ENCODE measurements around the gene PPP1CC. TPM values are rescaled to one million over a fixed set of nuclear protein-coding genes. Genes with fewer than 3 reads are reported as not detected.

The PPP1CC gene
- total RNA-seq, 4 donors from 2014 or later, result 74.5 to 96.4 (median 83.9) TPM

- Histone ChIP-seq H3K4me1 (peaks cover 0 to 20% (median 8%) of the 10 kb centered on the region in 4 donors), H3K9me3 (peaks cover 0 to 4% (median 0%) of the 10 kb centered on the region in 4 donors), H3K4me3 (peak overlapping the region; percentile 56 to 78 (median 62)), H3K27ac (peak overlapping the region; percentile 51 to 83 (median 70)), H3K27me3 (no peaks in the 10 kb centered on the region), H3K36me3 (peaks cover 0 to 12% (median 0%) of the 10 kb centered on the region in 3 donors)
- peak in 1 of 2 donors; percentile 11 for TF ChIP-seq EP300 (IDR thresholded peaks at IDR 0.05)
- TF ChIP-seq POLR2A (IDR thresholded peaks at IDR 0.05), result no peak
- TF ChIP-seq CTCF (IDR thresholded peaks at IDR 0.05), result no peak
- peak; percentile 23 to 35 for DNase-seq (ENCODE audit: low spot score in 2 of 2)
- WGBS, 2 donors, result 7 to 8% methylated on average over 11 to 35 of the region's 38 CpGs
Observed at GRCh38 chr12:110689281-110690126, 53.2 kb downstream of the PPP1CC start.

- TF ChIP-seq POLR2A (IDR thresholded peaks at IDR 0.05) (no peak), CTCF (IDR thresholded peaks at IDR 0.05) (no peak), EP300 (IDR thresholded peaks at IDR 0.05) (no peak)
- H3K36me3 ChIP-seq, result peaks cover 0 to 16% (median 0%) of the 10 kb centered on the region in 3 donors
- no peaks in the 10 kb centered on the region for H3K27me3 ChIP-seq
- 9 to 16% methylated on average over 20 to 34 of the region's 64 CpGs for WGBS, 2 donors
- H3K4me3 ChIP-seq, result peak within 1 kb of the TSS; percentile 56 to 78 (median 62)
- H3K9me3 ChIP-seq, result peaks cover 0 to 8% (median 0%) of the 10 kb centered on the region in 4 donors
- H3K27ac ChIP-seq, result peak within 1 kb of the TSS; percentile 51 to 83 (median 70)
- peaks cover 0 to 20% (median 8%) of the 10 kb centered on the region in 4 donors for H3K4me1 ChIP-seq
- peak in 1 of 2 donors; percentile 23 for DNase-seq (ENCODE audit: low spot score in 2 of 2)
Observed at GRCh38 chr12:110688446-110689280, 54.0 kb downstream of the PPP1CC start, which contains the start of gene HVCN1. TSS of gene HVCN1 (minus strand) at chr12:110689115. CDS start at chr12:110683245, 5,870 bp downstream.

GRCh38 chr12:110687396-110688169 lies 55.1 kb downstream of the PPP1CC start:
- TF ChIP-seq POLR2A (IDR thresholded peaks at IDR 0.05), result no peak
- no peak for TF ChIP-seq EP300 (IDR thresholded peaks at IDR 0.05)
- TF ChIP-seq CTCF (IDR thresholded peaks at IDR 0.05), result no peak
- Histone ChIP-seq H3K27me3 (no peaks in the 10 kb centered on the region), H3K36me3 (peaks cover 0 to 23% (median 0%) of the 10 kb centered on the region in 3 donors), H3K4me3 (peak overlapping the region in 2 of 4 donors; percentile 67 to 78), H3K27ac (no peak overlapping the region), H3K9me3 (peaks cover 0 to 10% (median 0%) of the 10 kb centered on the region in 4 donors), H3K4me1 (peaks cover 0 to 20% (median 8%) of the 10 kb centered on the region in 4 donors)
- no peak for DNase-seq (ENCODE audit: low spot score in 2 of 2)
- 92 to 93% methylated on average over 15 of the region's 15 CpGs for WGBS, 2 donors

- 98 to 100% methylated on average over 3 of the region's 3 CpGs for WGBS, 2 donors
- DNase-seq (ENCODE audit: low spot score in 2 of 2), result no peak
- no peaks in the 10 kb centered on the region for H3K27me3 ChIP-seq
Observed at GRCh38 chr12:110686294-110686903, 56.3 kb downstream of the PPP1CC start.

More at GRCh38 chr12:110686294-110686903, 56.3 kb downstream of the PPP1CC start:
- H3K9me3 ChIP-seq, result peaks cover 0 to 10% (median 0%) of the 10 kb centered on the region in 4 donors
- no peak for TF ChIP-seq EP300 (IDR thresholded peaks at IDR 0.05)
- TF ChIP-seq POLR2A (IDR thresholded peaks at IDR 0.05), result no peak
- TF ChIP-seq CTCF (IDR thresholded peaks at IDR 0.05), result no peak
- peaks cover 0 to 34% (median 0%) of the 10 kb centered on the region in 3 donors for H3K36me3 ChIP-seq
- peaks cover 0 to 20% (median 8%) of the 10 kb centered on the region in 4 donors for H3K4me1 ChIP-seq
- H3K4me3 ChIP-seq, result no peak overlapping the region
- H3K27ac ChIP-seq, result no peak overlapping the region
